HepG2 (cell line): ENCODE results near the gene SOX14. TPM values are rescaled to one million over a fixed set of nuclear protein-coding genes. Genes with fewer than 3 reads are reported as not detected.

Experiments used
- ATAC-seq: fragments of 200-7000 bp; cut with Tn5 transposase; 3 replicates; pipeline ENCODE4 v1.9.1; 2020; ENCODE audit warnings: mild to moderate bottlenecking, moderate library complexity
- BruUV-seq: library from RNA; stranded (reverse); fragments of 400-500 nt; replicated peaks from 2 replicates; lab custom pipeline; 2021; lab: Mats Ljungman, UMichigan
- CTCF ChIA-PET: fragments of 300-600 bp; formaldehyde crosslinking; extraction: SDS; loops from one replicate; lab custom pipeline; 2021; ENCODE audit warnings: low total read pairs, inconsistent platforms, low intra/inter-chr PET ratio; lab: Yijun Ruan, JAX
- POLR2A ChIA-PET: fragments of 350-600 bp; sonication (Branson Sonifier 250); formaldehyde crosslinking; loops from one replicate; lab custom pipeline; 2020; ENCODE audit warnings: antibody characterized with exemption, inconsistent platforms; lab: Yijun Ruan, JAX
- DNase-seq: peaks from one replicate; pipeline ENCODE4 v3.0.0-alpha.2; 2015; ENCODE audit warnings: low spot score
- FAIRE-seq: peaks from 3 replicates; lab custom pipeline; 2011; peaks lifted over from hg19 to GRCh38; lab: Jason Lieb, UNC
- H2AFZ ChIP-seq: one replicate; pipeline ENCODE4 v1.6.1; 2011; ENCODE audit warnings: low read length, inconsistent platforms
- H3K27ac ChIP-seq: fragments of 300-600 bp; 3 replicates; pipeline ENCODE4 v1.8.0; 2011; ENCODE audit warnings: mixed run types, mild to moderate bottlenecking, mixed read lengths, low read length, inconsistent platforms; ENCODE audit not compliant: insufficient read depth; ENCODE audit errors: extremely low read length
- H3K27me3 ChIP-seq, 2 experiments: fragments of 200-600 bp in 1 of 2; 2 replicates in 1 of 2; 3 replicates in 1 of 2; pipeline versions ENCODE4 v1.6.0 to v1.8.0; 2011; ENCODE audit warnings: low read length in 2 of 2, mild to moderate bottlenecking in 2 of 2, moderate library complexity in 2 of 2, inconsistent platforms in 1 of 2; ENCODE audit not compliant: insufficient read depth in 2 of 2, control insufficient read depth in 1 of 2
- H3K36me3 ChIP-seq, 2 experiments: fragments of 200-600 bp in 1 of 2; replicated peaks in 1 of 2; 2 replicates in 1 of 2; 3 replicates in 1 of 2; pipeline versions ENCODE4 v1.5.1 to v1.8.0; 2011; ENCODE audit warnings: low read length in 2 of 2, inconsistent platforms in 1 of 2; ENCODE audit not compliant: insufficient read depth in 2 of 2, control insufficient read depth in 1 of 2
- H3K4me1 ChIP-seq: 2 replicates; pipeline ENCODE4 v1.5.1; 2012; ENCODE audit warnings: low read length, inconsistent platforms; ENCODE audit not compliant: insufficient read depth
- H3K4me2 ChIP-seq: 2 replicates; pipeline ENCODE4 v1.6.0; 2011; ENCODE audit warnings: low read depth, low read length, inconsistent platforms
- H3K4me3 ChIP-seq, 3 experiments: fragments of 200-600 bp in 1 of 3; sonication (generic), shearing (Covaris generic) in 1 of 3; replicated peaks in 1 of 3; 2 replicates each; pipeline ENCODE4 v1.5.1; 2011 to 2016; ENCODE audit warnings: low read length in 3 of 3, inconsistent platforms in 2 of 3, low read depth in 2 of 3, mild to moderate bottlenecking in 2 of 3, control low read depth in 1 of 3, mixed read lengths in 1 of 3; ENCODE audit not compliant: insufficient read depth in 1 of 3
- H3K79me2 ChIP-seq: one replicate; pipeline ENCODE4 v1.6.1; 2011; ENCODE audit warnings: low read length, inconsistent platforms; ENCODE audit not compliant: insufficient read depth
- H3K9ac ChIP-seq: 2 replicates; pipeline ENCODE4 v1.6.0; 2011; ENCODE audit warnings: mild to moderate bottlenecking, low read depth, low read length, inconsistent platforms; ENCODE audit not compliant: insufficient read depth
- H3K9me3 ChIP-seq: 2 replicates; pipeline ENCODE4 v1.5.1; 2012; ENCODE audit warnings: mild to moderate bottlenecking, low read length
- H4K20me1 ChIP-seq: 2 replicates; pipeline ENCODE4 v1.6.0; 2011; ENCODE audit warnings: inconsistent platforms, mild to moderate bottlenecking, low read length, moderate library complexity; ENCODE audit not compliant: insufficient read depth
- FOSL1 ChIP-seq: sonication (generic); formaldehyde crosslinking; IDR thresholded peaks from 2 replicates; pipeline ENCODE4 v1.9.0; 2021; ENCODE audit warnings: missing genetic modification reagents, borderline replicate concordance
- GATAD1 ChIP-seq: IDR thresholded peaks from 2 replicates; pipeline ENCODE4 v1.6.1; 2016; ENCODE audit warnings: missing genetic modification reagents, missing compliant biosample characterization
- IRX3 ChIP-seq: sonication (generic); formaldehyde crosslinking; IDR thresholded peaks from 2 replicates; pipeline ENCODE4 v1.8.1; 2023; ENCODE audit warnings: mild to moderate bottlenecking, low read depth, missing genetic modification reagents, borderline replicate concordance
- NAIF1 ChIP-seq: sonication (generic); formaldehyde crosslinking; IDR thresholded peaks from 2 replicates; pipeline ENCODE4 v1.5.0; 2020; ENCODE audit warnings: mild to moderate bottlenecking, missing genetic modification reagents, borderline replicate concordance
- NFKBIZ ChIP-seq: IDR thresholded peaks from 2 replicates; pipeline ENCODE4 v1.6.1; 2018; ENCODE audit warnings: missing genetic modification reagents, missing compliant biosample characterization
- PCBP2 ChIP-seq: fragments of 200-400 bp; formaldehyde crosslinking; optimal IDR thresholded peaks from 2 replicates; pipeline ENCODE3; 2018; ENCODE audit warnings: low read length, low read depth; ENCODE audit not compliant: poor library complexity, severe bottlenecking
- RARG ChIP-seq: sonication (generic); formaldehyde crosslinking; IDR thresholded peaks from 2 replicates; pipeline ENCODE4 v1.4.0; 2020; ENCODE audit warnings: low read depth, mild to moderate bottlenecking, missing genetic modification reagents
- STAG1 ChIP-seq: sonication (generic); formaldehyde crosslinking; IDR thresholded peaks from 2 replicates; pipeline ENCODE4 v1.4.0; 2020; ENCODE audit warnings: missing genetic modification reagents
- ZNF136 ChIP-seq: sonication (generic); formaldehyde crosslinking; IDR thresholded peaks from 2 replicates; pipeline ENCODE4 v1.8.1; 2022; ENCODE audit warnings: low read depth, mild to moderate bottlenecking, moderate library complexity, missing genetic modification reagents
- ZNF749 ChIP-seq: sonication (generic); formaldehyde crosslinking; IDR thresholded peaks from 2 replicates; pipeline ENCODE4 v1.8.0; 2022; ENCODE audit warnings: mild to moderate bottlenecking, missing genetic modification reagents, moderate library complexity, borderline replicate concordance
- WGBS: methylation state at CpG from one replicate; pipeline ENCODE4 v1.1.6; 2017; ENCODE audit warnings: low lambda C conversion rate; 5-methylcytosine and 5-hydroxymethylcytosine counted together
- in situ Hi-C: cut with HindIII; loops from 2 replicates; pipeline ENCODE4 v1.10.0; 2017; ENCODE audit warnings: low pct_unique_long_range_greater_than_20kb; ENCODE audit not compliant: extremely low pct_ligation_motif_present
- intact Hi-C: fragments of 100-400 bp; cut with micrococcal nuclease; formaldehyde crosslinking; loops from one replicate; pipeline ENCODE4 v1.10.0; 2022; ENCODE audit not compliant: unreplicated experiment
- polyA plus RNA-seq, 8 experiments: library from polyadenylated mRNA; depleted of rRNA in 3 of 8; stranded (reverse) in 7 of 8; unstranded in 1 of 8; fragments of >200 nt; fragmentation: Illumina TruSeq in 4 of 8; extraction: Trizol in 4 of 8; gene quantifications; 2 replicates each; pipeline versions ENCODE4 v1.2.1 to v1.2.3, GENCODE V29; 2011 to 2016; ENCODE audit warnings: low read depth in 4 of 8, missing spikeins in 1 of 8, mixed read lengths in 1 of 8; ENCODE audit not compliant: insufficient read depth in 1 of 8
- total RNA-seq, 5 experiments: library from RNA; depleted of rRNA; stranded (reverse); fragments of >200 nt; fragmentation: Illumina TruSeq; extraction: Trizol; gene quantifications; 2 replicates each; pipeline ENCODE4 v1.2.3, GENCODE V29; 2016; ENCODE audit warnings: low read depth in 1 of 5
- TF ChIP-seq, protein P1 (sequence below): sonication (generic); formaldehyde crosslinking; IDR thresholded peaks from 2 replicates; pipeline ENCODE4 v1.5.0; 2020; ENCODE audit warnings: mild to moderate bottlenecking, missing genetic modification reagents, moderate library complexity
- TF ChIP-seq, protein P2 (sequence below): sonication (generic); formaldehyde crosslinking; IDR thresholded peaks from 2 replicates; pipeline ENCODE4 v1.5.1; 2020; ENCODE audit warnings: mild to moderate bottlenecking, missing genetic modification reagents

The SOX14 gene
- total and polyA plus RNA-seq, 2 of the 13 experiments (the other 11 are each of a cell fraction or from before 2014, with no cell fraction given) = not detected

DNA sequence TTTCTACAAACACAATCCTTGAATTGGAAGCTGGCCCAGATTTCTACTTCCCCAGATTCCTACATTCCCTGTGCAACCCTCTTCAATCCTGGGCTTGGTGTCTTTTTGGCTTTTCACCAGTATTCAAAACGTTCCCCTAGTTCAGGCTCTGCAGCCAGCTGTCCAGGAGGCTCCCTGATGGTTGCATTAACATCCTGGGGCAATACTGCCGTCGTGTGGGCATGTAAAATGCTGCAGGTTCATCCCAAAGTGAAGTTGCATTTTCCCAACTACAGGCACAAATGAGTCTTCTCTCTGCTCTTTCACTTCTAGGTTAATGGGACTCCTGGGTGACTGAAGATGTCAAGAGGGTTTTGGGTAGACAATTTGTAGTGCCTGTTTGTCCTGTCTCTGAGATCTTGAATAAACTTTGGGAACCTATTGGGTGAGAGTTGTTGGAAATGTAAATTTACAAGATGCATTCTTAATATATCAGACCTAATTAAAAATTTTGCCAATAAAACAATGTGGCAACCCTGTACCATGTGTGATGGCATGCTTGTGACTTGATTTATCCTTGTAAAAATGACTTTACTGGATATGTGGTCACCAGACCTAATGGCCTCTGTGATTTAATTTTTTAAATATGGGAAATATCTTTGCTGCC lies 28.6 kb downstream of the SOX14 start:
- Histone ChIP-seq H3K4me2 (no peak overlapping the region), H3K79me2 (no peaks in the 10 kb centered on the region), H3K4me3 (no peak overlapping the region), H3K9me3 (no peaks in the 10 kb centered on the region), H4K20me1 (no peaks in the 10 kb centered on the region), H3K36me3 (no peaks in the 10 kb centered on the region), H2AFZ (no peak overlapping the region), H3K27ac (no peak overlapping the region), H3K27me3 (no peaks in the 10 kb centered on the region), H3K4me1 (no peaks in the 10 kb centered on the region), H3K9ac (no peak overlapping the region)
- intact Hi-C loops = no loop called here
- WGBS = 0% methylated on average over 3 of the region's 3 CpGs
- ChIA-PET CTCF (interaction anchor here (1.0 kb wide), 1 partner anchor 84 kb away, joined by 3 read pairs; no protein-coding TSS in a partner anchor), POLR2A (no interaction called here)
- peak; percentile 17 for DNase-seq
- FAIRE-seq = no peak
- no peak for TF ChIP-seq NAIF1 (CRISPR knock-in tag)
- TF ChIP-seq GATAD1 (CRISPR knock-in tag) = no peak
- peak; percentile 65 for TF ChIP-seq STAG1 (CRISPR knock-in tag)
- TF ChIP-seq, protein P1, sequence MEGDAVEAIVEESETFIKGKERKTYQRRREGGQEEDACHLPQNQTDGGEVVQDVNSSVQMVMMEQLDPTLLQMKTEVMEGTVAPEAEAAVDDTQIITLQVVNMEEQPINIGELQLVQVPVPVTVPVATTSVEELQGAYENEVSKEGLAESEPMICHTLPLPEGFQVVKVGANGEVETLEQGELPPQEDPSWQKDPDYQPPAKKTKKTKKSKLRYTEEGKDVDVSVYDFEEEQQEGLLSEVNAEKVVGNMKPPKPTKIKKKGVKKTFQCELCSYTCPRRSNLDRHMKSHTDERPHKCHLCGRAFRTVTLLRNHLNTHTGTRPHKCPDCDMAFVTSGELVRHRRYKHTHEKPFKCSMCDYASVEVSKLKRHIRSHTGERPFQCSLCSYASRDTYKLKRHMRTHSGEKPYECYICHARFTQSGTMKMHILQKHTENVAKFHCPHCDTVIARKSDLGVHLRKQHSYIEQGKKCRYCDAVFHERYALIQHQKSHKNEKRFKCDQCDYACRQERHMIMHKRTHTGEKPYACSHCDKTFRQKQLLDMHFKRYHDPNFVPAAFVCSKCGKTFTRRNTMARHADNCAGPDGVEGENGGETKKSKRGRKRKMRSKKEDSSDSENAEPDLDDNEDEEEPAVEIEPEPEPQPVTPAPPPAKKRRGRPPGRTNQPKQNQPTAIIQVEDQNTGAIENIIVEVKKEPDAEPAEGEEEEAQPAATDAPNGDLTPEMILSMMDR (CRISPR knock-in tag) = peak; percentile 76
- in situ Hi-C loops = no loop called here
- peak; percentile 50; the same call in 1 of the 3 replicates for ATAC-seq
- BruUV-seq = no TSS peak

DNA sequence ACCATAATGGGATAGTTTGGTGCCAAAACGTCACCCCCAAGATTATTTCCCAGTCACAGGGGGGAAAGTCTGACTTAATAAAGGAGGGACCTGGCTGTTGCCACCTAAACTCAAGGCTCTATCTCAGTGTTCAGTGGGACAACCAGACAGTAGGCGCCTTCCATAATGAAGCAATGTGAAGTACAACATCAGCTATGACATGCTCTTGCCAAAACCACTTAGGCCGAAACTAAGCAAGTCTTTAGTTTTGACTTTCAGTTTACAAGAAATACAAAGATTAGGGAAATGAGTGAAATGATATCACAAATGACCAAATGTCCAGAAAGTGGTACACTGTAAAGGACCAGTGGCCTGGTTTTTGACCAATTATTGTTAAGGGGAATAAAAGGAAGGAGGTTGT lies 32.9 kb downstream of the SOX14 start:
- ChIA-PET POLR2A (no interaction called here), CTCF (no interaction called here)
- 17% methylated on average over 3 of the region's 3 CpGs for WGBS
- ATAC-seq = no peak
- FAIRE-seq = no peak
- no TSS peak for BruUV-seq
- Histone ChIP-seq H3K9ac (no peak overlapping the region), H3K4me2 (no peak overlapping the region), H2AFZ (no peak overlapping the region), H3K79me2 (no peaks in the 10 kb centered on the region), H3K27ac (no peak overlapping the region), H3K9me3 (no peaks in the 10 kb centered on the region), H3K4me1 (no peaks in the 10 kb centered on the region), H3K27me3 (0 out of 5 replicates have a peak, but pooled peaks cover 0 to 3% of the 10 kb centered on the region in 2 experiments), H3K4me3 (no peak overlapping the region), H3K36me3 (no peaks in the 10 kb centered on the region), H4K20me1 (no peaks in the 10 kb centered on the region)
- TF ChIP-seq ZNF136 (CRISPR knock-in tag) (no peak), PCBP2 (no peak), FOSL1 (no peak), IRX3 (no peak), ZNF749 (no peak), NFKBIZ (CRISPR knock-in tag) (no peak), RARG (no peak)
- TF ChIP-seq, protein P2, sequence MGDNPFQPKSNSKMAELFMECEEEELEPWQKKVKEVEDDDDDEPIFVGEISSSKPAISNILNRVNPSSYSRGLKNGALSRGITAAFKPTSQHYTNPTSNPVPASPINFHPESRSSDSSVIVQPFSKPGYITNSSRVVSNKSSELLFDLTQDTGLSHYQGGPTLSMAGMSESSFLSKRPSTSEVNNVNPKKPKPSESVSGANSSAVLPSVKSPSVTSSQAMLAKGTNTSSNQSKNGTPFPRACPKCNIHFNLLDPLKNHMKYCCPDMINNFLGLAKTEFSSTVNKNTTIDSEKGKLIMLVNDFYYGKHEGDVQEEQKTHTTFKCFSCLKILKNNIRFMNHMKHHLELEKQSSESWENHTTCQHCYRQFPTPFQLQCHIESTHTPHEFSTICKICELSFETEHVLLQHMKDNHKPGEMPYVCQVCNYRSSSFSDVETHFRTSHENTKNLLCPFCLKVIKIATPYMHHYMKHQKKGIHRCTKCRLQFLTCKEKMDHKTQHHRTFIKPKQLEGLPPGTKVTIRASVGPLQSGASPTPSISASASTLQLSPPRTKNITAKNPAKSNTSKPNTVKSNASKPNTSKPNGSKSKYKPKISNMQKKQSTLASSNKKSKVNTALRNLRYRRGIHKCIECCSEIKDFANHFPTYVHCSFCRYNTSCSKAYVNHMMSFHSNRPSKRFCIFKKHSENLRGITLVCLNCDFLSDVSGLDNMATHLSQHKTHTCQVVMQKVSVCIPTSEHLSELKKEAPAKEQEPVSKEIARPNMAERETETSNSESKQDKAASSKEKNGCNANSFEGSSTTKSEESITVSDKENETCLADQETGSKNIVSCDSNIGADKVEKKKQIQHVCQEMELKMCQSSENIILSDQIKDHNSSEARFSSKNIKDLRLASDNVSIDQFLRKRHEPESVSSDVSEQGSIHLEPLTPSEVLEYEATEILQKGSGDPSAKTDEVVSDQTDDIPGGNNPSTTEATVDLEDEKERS (CRISPR knock-in tag) = no peak
- DNase-seq = no peak
- intact Hi-C loops = no loop called here
- in situ Hi-C loops = no loop called here
